B cell (primary cell): ENCODE measurements around the gene USH2A. TPM values are rescaled to one million over a fixed set of nuclear protein-coding genes. Genes with fewer than 3 reads are reported as not detected.

Source experiments
- ATAC-seq: fragments of 200-7000 bp; cut with Tn5 transposase; one replicate; pipeline ENCODE4 v1.10.0; 2021; ENCODE audit warnings: low read depth, mild to moderate bottlenecking, moderate number of reproducible peaks, moderate library complexity
- CTCF ChIA-PET: fragments of 350-600 bp; sonication (Branson Sonifier 250); formaldehyde crosslinking; loops from one replicate; lab custom pipeline; 2021; ENCODE audit warnings: antibody characterized with exemption, inconsistent platforms; lab: Charles Lee
- POLR2A ChIA-PET: fragments of 350-600 bp; sonication (Branson Sonifier 250); formaldehyde crosslinking; loops from one replicate; lab custom pipeline; 2021; ENCODE audit warnings: antibody characterized with exemption; lab: Charles Lee
- DNase-seq: peaks from one replicate; pipeline ENCODE4 v3.0.0; 2013
- H2AFZ ChIP-seq: 2 replicates; pipeline ENCODE4 v1.6.1; 2012; ENCODE audit warnings: mild to moderate bottlenecking, low read depth, low read length; ENCODE audit not compliant: insufficient read depth, poor library complexity, severe bottlenecking
- H3K27ac ChIP-seq, 2 donors: 1 replicate in 1 of 2; 2 replicates in 1 of 2; pipeline ENCODE4 v1.5.1; 2012 to 2013; ENCODE audit warnings: low read length in 2 of 2, mild to moderate bottlenecking in 2 of 2, moderate library complexity in 1 of 2
- H3K27me3 ChIP-seq, 4 experiments: fragments of 200-600 bp in 1 of 4; sonication (generic) in 1 of 4; replicated peaks in 1 of 4; 1 replicate in 2 of 4; 2 replicates in 2 of 4; pipeline versions ENCODE4 v1.6.1 to v1.7.0; 2013 to 2016; ENCODE audit warnings: low read length in 3 of 4, mild to moderate bottlenecking in 2 of 4, mixed read lengths in 1 of 4, moderate library complexity in 1 of 4; ENCODE audit not compliant: insufficient read depth in 4 of 4, control insufficient read depth in 3 of 4; ENCODE audit errors: control extremely low read depth in 1 of 4
- H3K36me3 ChIP-seq, 2 experiments: replicated peaks in 1 of 2; 1 replicate in 1 of 2; 2 replicates in 1 of 2; pipeline versions ENCODE4 v1.6.1 to v1.7.1; 2013; ENCODE audit warnings: low read length in 1 of 2; ENCODE audit not compliant: insufficient read depth in 2 of 2, control insufficient read depth in 1 of 2; ENCODE audit errors: control extremely low read depth in 1 of 2, extremely low read depth in 1 of 2
- H3K4me1 ChIP-seq, 2 donors: fragments of 200-600 bp in 1 of 2; sonication (generic) in 1 of 2; 1 replicate in 1 of 2; 2 replicates in 1 of 2; pipeline versions ENCODE4 v1.5.1 to v1.6.1; 2013 to 2017; ENCODE audit warnings: low read length in 2 of 2; ENCODE audit not compliant: control insufficient read depth in 2 of 2, insufficient read depth in 2 of 2
- H3K4me2 ChIP-seq: replicated peaks from 2 replicates; pipeline ENCODE3; 2012; ENCODE audit warnings: mild to moderate bottlenecking, low read depth, low read length; ENCODE audit not compliant: poor library complexity, severe bottlenecking
- H3K4me3 ChIP-seq, 5 experiments: fragments of 200-600 bp in 1 of 5; sonication (generic) in 1 of 5; 1 replicate in 3 of 5; 2 replicates in 2 of 5; pipeline versions ENCODE4 v1.5.1 to v1.7.0; 2011 to 2016; ENCODE audit warnings: low read length in 4 of 5, mild to moderate bottlenecking in 4 of 5, low read depth in 2 of 5, control low read depth in 1 of 5, moderate library complexity in 1 of 5; ENCODE audit not compliant: insufficient read depth in 1 of 5; ENCODE audit errors: control extremely low read depth in 1 of 5, extremely low read depth in 1 of 5
- H3K79me2 ChIP-seq: fragments of 200-600 bp; sonication (generic); one replicate; pipeline ENCODE4 v1.6.0; 2016; ENCODE audit warnings: low read length; ENCODE audit not compliant: control insufficient read depth, insufficient read depth
- H3K9ac ChIP-seq: fragments of 200-600 bp; sonication (generic); 2 replicates; pipeline ENCODE4 v1.6.1; 2017; ENCODE audit warnings: mild to moderate bottlenecking, low read length, moderate library complexity
- H3K9me3 ChIP-seq, 3 donors: one replicate each; pipeline versions ENCODE4 v1.6.1 to v1.7.1; 2013; ENCODE audit warnings: low read length in 2 of 3; ENCODE audit not compliant: control insufficient read depth in 2 of 3, insufficient read depth in 1 of 3; ENCODE audit errors: control extremely low read depth in 1 of 3
- H4K20me1 ChIP-seq: 2 replicates; pipeline ENCODE4 v1.6.0; 2012; ENCODE audit warnings: mild to moderate bottlenecking, low read length; ENCODE audit not compliant: insufficient read depth, control insufficient read depth, poor library complexity, severe bottlenecking
- H3K27ac Mint-ChIP-seq: one replicate; pipeline ENCODE4 v1.8.0; 2021; ENCODE audit warnings: mixed read lengths
- H3K27me3 Mint-ChIP-seq: one replicate; pipeline ENCODE4 v1.8.0; 2021; ENCODE audit warnings: mixed read lengths
- H3K4me1 Mint-ChIP-seq: one replicate; pipeline ENCODE4 v1.8.0; 2021; ENCODE audit warnings: mixed read lengths
- H3K4me3 Mint-ChIP-seq: one replicate; pipeline ENCODE4 v1.8.0; 2021; ENCODE audit warnings: mixed read lengths
- H3K9me3 Mint-ChIP-seq: one replicate; pipeline ENCODE4 v1.8.0; 2022; ENCODE audit warnings: mixed read lengths; ENCODE audit not compliant: insufficient read depth
- EZH2 ChIP-seq: IDR thresholded peaks from 2 replicates; pipeline ENCODE4 v1.6.1; 2012; ENCODE audit warnings: borderline replicate concordance, low read depth, mild to moderate bottlenecking, moderate library complexity, low read length; ENCODE audit not compliant: insufficient read depth, poor library complexity, severe bottlenecking
- WGBS: methylation state at CpG from one replicate; pipeline ENCODE4 v1.1.5; 2013; ENCODE audit warnings: missing lambda C conversion rate; ENCODE audit not compliant: insufficient coverage; 5-methylcytosine and 5-hydroxymethylcytosine counted together
- intact Hi-C: fragments of 100-400 bp; cut with micrococcal nuclease; formaldehyde crosslinking; loops from one replicate; pipeline ENCODE4 v1.10.0; 2022
- polyA plus RNA-seq: library from polyadenylated mRNA; depleted of rRNA; stranded (reverse); fragments of >200 nt; gene quantifications from 2 replicates; pipeline ENCODE4 v1.2.3, GENCODE V29; 2012
- total RNA-seq, 2 donors: library from RNA; stranded (reverse); fragments of 120-200 nt in 1 of 2; gene quantifications; 1 replicate in 1 of 2; 2 replicates in 1 of 2; pipeline versions ENCODE4 v1.2.3 to v1.2.4, GENCODE V29; 2013 to 2022
- TF ChIP-seq, protein P1 (sequence below): fragments of 200-600 bp; IDR thresholded peaks from one replicate; pipeline ENCODE4 v1.8.0; 2022; ENCODE audit warnings: antibody characterized with exemption, mild to moderate bottlenecking

The USH2A gene
- total and polyA plus RNA-seq, 2 donors (not counting 1 experiment from before 2014, with no cell fraction given), result 0.01 TPM; not detected in 1

DNA sequence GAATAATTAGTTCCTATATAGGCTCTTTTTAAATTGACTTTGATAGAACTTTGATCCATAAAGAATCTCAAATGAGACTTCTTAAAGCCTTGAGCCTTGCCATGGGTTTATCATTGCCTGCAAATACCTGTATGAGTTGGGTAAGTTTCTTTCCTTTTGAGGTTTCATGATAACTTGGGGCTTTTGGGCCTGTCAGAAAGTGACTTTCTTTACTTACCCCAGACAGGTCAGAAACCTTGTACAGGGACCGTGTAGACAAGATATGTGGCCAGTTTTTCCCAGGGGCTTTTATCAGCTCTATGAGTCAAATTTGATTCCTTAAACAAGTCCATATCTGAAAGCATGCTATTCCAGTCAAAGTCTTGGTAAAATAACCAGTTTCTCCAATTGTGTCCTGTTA, 838.9 kb downstream of the USH2A start:
- CTCF ChIA-PET, result no interaction called here
- DNase-seq, result no peak
- Mint-ChIP-seq H3K4me1 (no peaks in the 10 kb centered on the region), H3K9me3 (no peaks in the 10 kb centered on the region), H3K4me3 (no peak overlapping the region), H3K27ac (no peak overlapping the region), H3K27me3 (no peaks in the 10 kb centered on the region)
- Histone ChIP-seq H3K4me3 (no peak overlapping the region), H3K36me3 (no peaks in the 10 kb centered on the region), H2AFZ (no peak overlapping the region), H3K9ac (no peak overlapping the region), H3K27ac (no peak overlapping the region), H3K79me2 (no peaks in the 10 kb centered on the region), H3K9me3 (peaks cover 0 to 4% (median 2%) of the 10 kb centered on the region in 3 donors), H3K4me1 (no peaks in the 10 kb centered on the region), H3K27me3 (no peaks in the 10 kb centered on the region), H3K4me2 (no peak overlapping the region), H4K20me1 (no peaks in the 10 kb centered on the region)
- POLR2A ChIA-PET, result no interaction called here
- intact Hi-C loops, result no loop called here
- ATAC-seq, result no peak
- TF ChIP-seq EZH2, result no peak
- TF ChIP-seq, protein P1, sequence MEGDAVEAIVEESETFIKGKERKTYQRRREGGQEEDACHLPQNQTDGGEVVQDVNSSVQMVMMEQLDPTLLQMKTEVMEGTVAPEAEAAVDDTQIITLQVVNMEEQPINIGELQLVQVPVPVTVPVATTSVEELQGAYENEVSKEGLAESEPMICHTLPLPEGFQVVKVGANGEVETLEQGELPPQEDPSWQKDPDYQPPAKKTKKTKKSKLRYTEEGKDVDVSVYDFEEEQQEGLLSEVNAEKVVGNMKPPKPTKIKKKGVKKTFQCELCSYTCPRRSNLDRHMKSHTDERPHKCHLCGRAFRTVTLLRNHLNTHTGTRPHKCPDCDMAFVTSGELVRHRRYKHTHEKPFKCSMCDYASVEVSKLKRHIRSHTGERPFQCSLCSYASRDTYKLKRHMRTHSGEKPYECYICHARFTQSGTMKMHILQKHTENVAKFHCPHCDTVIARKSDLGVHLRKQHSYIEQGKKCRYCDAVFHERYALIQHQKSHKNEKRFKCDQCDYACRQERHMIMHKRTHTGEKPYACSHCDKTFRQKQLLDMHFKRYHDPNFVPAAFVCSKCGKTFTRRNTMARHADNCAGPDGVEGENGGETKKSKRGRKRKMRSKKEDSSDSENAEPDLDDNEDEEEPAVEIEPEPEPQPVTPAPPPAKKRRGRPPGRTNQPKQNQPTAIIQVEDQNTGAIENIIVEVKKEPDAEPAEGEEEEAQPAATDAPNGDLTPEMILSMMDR, result no peak
- WGBS, result 89% methylated on average over 1 of the region's 1 CpG

DNA sequence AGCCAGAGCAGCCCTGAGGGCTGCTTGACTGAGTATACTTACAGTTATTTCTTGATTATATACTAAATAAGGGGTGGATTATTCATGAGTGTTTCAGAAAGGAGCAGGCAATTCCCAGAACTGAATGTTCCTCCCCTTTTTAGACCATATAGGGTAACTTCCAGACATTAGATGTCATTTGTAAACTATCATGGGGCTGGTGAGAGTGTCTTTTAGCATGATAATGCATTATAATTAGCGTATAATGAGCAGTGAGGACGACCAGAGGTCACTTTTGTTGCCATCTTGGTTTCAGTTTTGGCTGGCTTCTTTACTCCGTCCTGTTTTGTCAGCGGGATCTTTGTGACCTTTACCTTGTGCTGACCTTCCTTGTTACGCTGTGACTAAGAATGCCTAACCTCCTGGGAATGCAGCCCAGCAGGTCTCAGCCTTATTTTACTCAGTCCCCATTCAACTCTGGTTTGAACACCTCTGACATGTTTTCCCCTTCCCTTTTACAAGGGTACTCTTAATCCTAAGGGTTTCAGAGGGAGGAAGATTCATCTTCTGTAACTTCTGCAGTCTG, 840.0 kb downstream of the USH2A start:
- Histone ChIP-seq H4K20me1 (no peaks in the 10 kb centered on the region), H3K4me1 (no peaks in the 10 kb centered on the region), H3K27me3 (no peaks in the 10 kb centered on the region), H2AFZ (no peak overlapping the region), H3K4me2 (no peak overlapping the region), H3K79me2 (no peaks in the 10 kb centered on the region), H3K4me3 (no peak overlapping the region), H3K27ac (no peak overlapping the region), H3K9me3 (peaks cover 0 to 4% (median 2%) of the 10 kb centered on the region in 3 donors), H3K36me3 (peaks cover 0 to 3% of the 10 kb centered on the region in 2 experiments), H3K9ac (no peak overlapping the region)
- ChIA-PET CTCF (no interaction called here), POLR2A (no interaction called here)
- 89% methylated on average over 5 of the region's 5 CpGs for WGBS
- no peak for ATAC-seq
- H3K4me3 Mint-ChIP-seq, result no peak overlapping the region
- TF ChIP-seq, protein P1, result no peak
- no peak for TF ChIP-seq EZH2
- no peak overlapping the region for H3K27ac Mint-ChIP-seq
- H3K9me3 Mint-ChIP-seq, result no peaks in the 10 kb centered on the region
- no peaks in the 10 kb centered on the region for H3K27me3 Mint-ChIP-seq
- DNase-seq, result no peak
- H3K4me1 Mint-ChIP-seq, result no peaks in the 10 kb centered on the region
- intact Hi-C loops, result no loop called here
